Panc1 (cell line): Measurements from ENCODE around the gene RRP1.

Experiments used
- CTCF ChIP-seq: fragments of 450-650 bp; IDR thresholded peaks from 2 replicates; pipeline ENCODE4 v1.5.1; 2017; ENCODE audit warnings: mild to moderate bottlenecking
- POLR2AphosphoS5 ChIP-seq: IDR thresholded peaks from 2 replicates; pipeline ENCODE4 v1.6.1; 2012; ENCODE audit warnings: mild to moderate bottlenecking, low read depth, low read length, moderate library complexity
- SIN3A ChIP-seq: IDR thresholded peaks from 2 replicates; pipeline ENCODE4 v1.6.1; 2012; ENCODE audit warnings: low read depth, mild to moderate bottlenecking, low read length, moderate library complexity, borderline replicate concordance; ENCODE audit not compliant: insufficient read depth

GRCh38 chr21:43779660-43780059, 9.7 kb upstream of the RRP1 start:
- TF ChIP-seq CTCF (no peak), POLR2AphosphoS5 (no peak), SIN3A (no peak)
